Thymus (tissue), 11 donors: ENCODE data around the gene ATP10D. TPM values are rescaled to one million over a fixed set of nuclear protein-coding genes. Genes with fewer than 3 reads are reported as not detected.
"Not testable (repeated sequence)": the region's sequence is repeated elsewhere in the genome, so short reads cannot be mapped to it uniquely, and the experiment has no call there.

Source experiments
- DNase-seq, 9 donors: peaks; one replicate each; pipeline ENCODE4 v3.0.0-alpha.2; 2013; ENCODE audit warnings: low spot score in 9 of 9, low read depth in 6 of 9, missing footprints in 1 of 9
- H3K27ac ChIP-seq, 2 donors: one replicate each; pipeline ENCODE4 v1.5.1; 2013; ENCODE audit warnings: control low read depth in 1 of 2, low read depth in 1 of 2, low read length in 1 of 2, mild to moderate bottlenecking in 1 of 2, moderate library complexity in 1 of 2
- H3K27me3 ChIP-seq, 2 donors: one replicate each; pipeline ENCODE4 v1.5.1; 2013; ENCODE audit warnings: low read length in 1 of 2; ENCODE audit not compliant: control insufficient read depth in 2 of 2, insufficient read depth in 1 of 2
- H3K36me3 ChIP-seq, 2 donors: one replicate each; pipeline ENCODE4 v1.5.1; 2013; ENCODE audit warnings: low read length in 1 of 2, mild to moderate bottlenecking in 1 of 2, moderate library complexity in 1 of 2; ENCODE audit not compliant: control insufficient read depth in 2 of 2, insufficient read depth in 2 of 2
- H3K4me1 ChIP-seq, 2 donors: one replicate each; pipeline ENCODE4 v1.5.1; 2013; ENCODE audit warnings: low read length in 2 of 2; ENCODE audit not compliant: control insufficient read depth in 2 of 2, insufficient read depth in 2 of 2
- H3K4me3 ChIP-seq, 2 donors: one replicate each; pipeline ENCODE4 v1.5.1; 2013; ENCODE audit warnings: low read length in 2 of 2, control low read depth in 1 of 2, mild to moderate bottlenecking in 1 of 2
- H3K9me3 ChIP-seq, 2 donors: one replicate each; pipeline ENCODE4 v1.5.1; 2013; ENCODE audit warnings: low read length in 1 of 2, mild to moderate bottlenecking in 1 of 2; ENCODE audit not compliant: control insufficient read depth in 2 of 2, insufficient read depth in 1 of 2
- WGBS: extraction: QIAGEN DNeasy Blood & Tissue Kit; methylation state at CpG from one replicate; pipeline ENCODE4 v1.1.7; 2013; 5-methylcytosine and 5-hydroxymethylcytosine counted together
- polyA plus RNA-seq: library from polyadenylated mRNA; stranded (reverse); fragments of 200-250 nt; gene quantifications from one replicate; pipeline ENCODE4 v1.2.3, GENCODE V29; 2013
- total RNA-seq: library from RNA; stranded (reverse); fragments of 120-200 nt; gene quantifications from one replicate; pipeline ENCODE4 v1.2.4, GENCODE V29; 2013
- donor health status: healthy.

Gene ATP10D
- total and polyA plus RNA-seq, 2 donors: 7.2 to 8.4 TPM

DNA sequence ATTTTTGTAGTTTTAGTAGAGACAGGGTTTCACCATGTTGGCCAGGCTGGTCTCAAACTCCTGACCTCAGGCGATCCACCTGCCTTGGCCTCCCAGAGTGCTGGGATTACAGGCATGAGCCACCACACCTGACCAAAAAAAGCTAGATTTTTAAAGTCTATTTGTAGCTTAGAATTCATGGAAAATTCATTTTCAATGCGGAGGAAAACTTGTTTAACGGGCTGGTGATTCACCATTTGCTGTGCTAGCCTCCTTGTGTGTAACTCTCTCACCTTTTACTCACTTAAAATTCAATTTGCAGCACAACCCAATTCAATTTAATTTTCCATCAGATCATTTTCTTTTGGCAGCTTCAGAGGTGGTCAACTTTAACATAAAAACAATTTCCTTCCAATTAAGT is 70.8 kb downstream of the ATP10D start:
- H3K27me3 ChIP-seq, H3K36me3 ChIP-seq, DNase-seq, H3K4me1 ChIP-seq, H3K9me3 ChIP-seq, H3K4me3 ChIP-seq, H3K27ac ChIP-seq: not testable (repeated sequence)
- 87% methylated on average over 3 of the region's 3 CpGs for WGBS

DNA sequence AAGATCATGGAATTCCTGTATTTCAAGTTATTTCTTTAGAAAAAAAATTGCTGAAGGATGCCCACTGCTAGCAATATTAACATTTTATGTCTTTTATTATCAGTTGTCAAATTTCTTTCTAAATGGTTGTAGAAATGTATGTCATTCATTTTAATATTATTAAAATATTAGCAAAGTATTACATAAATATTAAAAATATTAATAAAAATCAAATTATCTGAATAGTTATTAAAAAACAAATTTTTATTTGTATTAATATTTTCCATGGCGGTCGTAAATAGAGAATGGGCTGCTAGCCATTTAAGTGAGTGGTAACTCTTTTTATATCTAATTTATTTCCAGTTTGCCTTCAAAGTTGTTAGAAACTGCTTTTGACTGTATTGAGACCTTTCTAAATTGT is 72.2 kb downstream of the ATP10D start:
- Histone ChIP-seq H3K4me3 (no peak overlapping the region), H3K27ac (no peak overlapping the region), H3K36me3 (peaks cover 0 to 3% of the 10 kb centered on the region in 2 donors), H3K9me3 (no peaks in the 10 kb centered on the region), H3K27me3 (no peaks in the 10 kb centered on the region), H3K4me1 (no peaks in the 10 kb centered on the region)
- no peak for DNase-seq
- 97% methylated on average over 2 of the region's 2 CpGs for WGBS

DNA sequence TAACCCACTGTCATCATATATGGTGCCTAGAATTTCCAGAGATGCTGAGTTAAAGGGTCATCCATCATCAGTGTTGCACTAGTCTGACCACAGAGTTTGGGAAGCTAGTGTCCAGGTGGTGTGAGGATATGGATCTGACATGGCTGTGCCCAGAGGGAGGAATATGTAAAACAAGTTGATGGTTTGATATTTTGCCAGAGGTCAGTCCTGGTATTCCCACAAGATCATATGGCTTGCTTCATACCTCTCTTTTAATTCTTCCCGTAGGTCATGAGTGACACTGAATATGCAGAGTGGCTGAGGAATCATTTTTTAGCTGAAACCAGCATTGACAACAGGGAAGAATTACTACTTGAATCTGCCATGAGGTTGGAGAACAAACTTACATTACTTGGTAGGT is 75.6 kb downstream of the ATP10D start:
- no peak for DNase-seq
- Histone ChIP-seq H3K27me3 (no peaks in the 10 kb centered on the region), H3K4me3 (no peak overlapping the region), H3K4me1 (no peaks in the 10 kb centered on the region), H3K36me3 (peaks cover 0 to 3% of the 10 kb centered on the region in 2 donors), H3K9me3 (no peaks in the 10 kb centered on the region), H3K27ac (no peak overlapping the region)
- WGBS: 97% methylated on average over 1 of the region's 1 CpG

DNA sequence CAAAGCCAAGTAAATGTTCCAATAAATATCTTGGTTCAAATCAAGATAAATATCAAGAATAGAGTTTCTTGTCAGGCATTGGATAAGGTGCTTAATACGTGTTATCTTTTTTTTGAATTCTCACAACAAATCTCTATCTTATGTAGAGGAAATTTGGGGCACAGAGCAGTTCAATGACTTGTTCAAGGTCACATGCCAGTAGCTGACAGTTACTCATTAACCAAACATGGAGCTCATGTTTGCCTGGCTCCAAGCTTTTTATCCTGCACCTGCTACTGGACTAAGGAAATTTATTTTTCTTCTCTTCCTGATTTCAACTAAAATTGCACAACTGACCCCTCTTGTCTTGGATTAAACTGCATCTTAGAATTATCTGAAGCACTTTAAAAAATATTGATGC is 76.3 kb downstream of the ATP10D start:
- no peaks in the 10 kb centered on the region for H3K9me3 ChIP-seq
- peaks cover 0 to 3% of the 10 kb centered on the region in 2 donors for H3K36me3 ChIP-seq
- H3K27ac ChIP-seq: no peak overlapping the region
- no peaks in the 10 kb centered on the region for H3K4me1 ChIP-seq
- 49% methylated on average over 1 of the region's 1 CpG for WGBS
- H3K4me3 ChIP-seq: no peak overlapping the region
- no peak for DNase-seq
- no peaks in the 10 kb centered on the region for H3K27me3 ChIP-seq

DNA sequence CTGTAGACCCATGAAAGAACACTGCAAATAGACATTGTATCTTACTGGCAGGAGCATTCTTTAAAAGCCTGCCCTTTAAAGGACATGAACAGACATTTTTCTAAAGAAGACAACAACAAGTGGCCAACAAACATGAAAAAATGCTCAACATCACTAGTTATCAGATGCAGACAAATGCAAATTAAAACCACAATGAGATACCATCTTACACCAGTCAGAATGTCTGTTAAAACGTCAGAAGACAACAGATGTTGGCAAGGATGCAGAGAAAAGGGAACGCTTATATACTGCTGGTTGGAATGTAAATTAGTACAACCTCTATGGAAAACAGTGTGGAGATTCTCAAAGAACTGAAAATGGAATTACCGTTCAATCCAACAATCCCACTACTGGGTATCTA is 77.2 kb downstream of the ATP10D start:
- Histone ChIP-seq H3K4me1 (no peaks in the 10 kb centered on the region), H3K36me3 (peaks cover 0 to 3% of the 10 kb centered on the region in 2 donors), H3K27ac (no peak overlapping the region), H3K27me3 (no peaks in the 10 kb centered on the region), H3K4me3 (no peak overlapping the region), H3K9me3 (no peaks in the 10 kb centered on the region)
- WGBS: 38% methylated on average over 3 of the region's 3 CpGs
- peak in 2 of 9 donors; percentile 2 to 31 for DNase-seq

DNA sequence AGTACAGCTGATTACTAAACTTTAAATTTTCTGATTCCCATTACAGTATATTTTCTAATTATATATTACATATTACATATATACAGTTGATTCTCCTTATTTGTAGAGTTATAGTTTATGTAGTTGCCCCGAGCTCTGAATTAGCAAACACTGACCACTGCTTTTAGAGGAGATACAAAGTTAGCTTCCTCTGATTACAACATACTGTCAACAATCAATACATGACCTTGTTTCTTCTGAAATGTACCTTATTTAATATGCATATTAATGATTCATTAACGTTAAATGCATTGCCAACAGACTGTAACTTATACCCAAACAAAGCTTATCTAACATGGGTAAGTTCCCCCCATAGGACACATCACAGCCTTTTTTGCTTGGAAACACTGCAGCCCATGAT is 81.5 kb downstream of the ATP10D start:
- H3K4me3 ChIP-seq: no peak overlapping the region
- no peak for DNase-seq
- H3K4me1 ChIP-seq: no peaks in the 10 kb centered on the region
- H3K9me3 ChIP-seq: no peaks in the 10 kb centered on the region
- H3K27me3 ChIP-seq: no peaks in the 10 kb centered on the region
- H3K36me3 ChIP-seq: no peaks in the 10 kb centered on the region
- H3K27ac ChIP-seq: no peak overlapping the region
- WGBS: 98% methylated on average over 2 of the region's 2 CpGs

DNA sequence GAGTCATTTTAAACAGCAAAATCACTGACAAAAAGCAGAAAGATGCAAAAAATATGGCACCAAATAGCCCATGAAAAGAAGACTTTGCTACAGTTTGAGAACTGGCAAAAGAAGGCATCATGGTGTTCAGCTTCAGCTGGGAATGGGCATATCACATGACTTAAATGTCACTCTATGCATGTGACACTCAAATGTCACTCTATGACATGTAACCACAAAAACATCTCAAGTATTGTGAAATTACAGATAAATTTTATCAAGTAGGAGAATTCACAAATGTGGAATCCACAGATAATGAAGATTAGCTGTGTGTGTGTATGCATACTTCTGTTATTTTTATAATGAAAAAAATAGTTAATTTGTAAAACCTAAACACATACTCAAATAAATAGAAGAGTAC is 81.9 kb downstream of the ATP10D start:
- Histone ChIP-seq H3K27me3 (no peaks in the 10 kb centered on the region), H3K27ac (no peak overlapping the region), H3K36me3 (no peaks in the 10 kb centered on the region), H3K9me3 (no peaks in the 10 kb centered on the region), H3K4me1 (no peaks in the 10 kb centered on the region), H3K4me3 (no peak overlapping the region)
- no peak for DNase-seq

DNA sequence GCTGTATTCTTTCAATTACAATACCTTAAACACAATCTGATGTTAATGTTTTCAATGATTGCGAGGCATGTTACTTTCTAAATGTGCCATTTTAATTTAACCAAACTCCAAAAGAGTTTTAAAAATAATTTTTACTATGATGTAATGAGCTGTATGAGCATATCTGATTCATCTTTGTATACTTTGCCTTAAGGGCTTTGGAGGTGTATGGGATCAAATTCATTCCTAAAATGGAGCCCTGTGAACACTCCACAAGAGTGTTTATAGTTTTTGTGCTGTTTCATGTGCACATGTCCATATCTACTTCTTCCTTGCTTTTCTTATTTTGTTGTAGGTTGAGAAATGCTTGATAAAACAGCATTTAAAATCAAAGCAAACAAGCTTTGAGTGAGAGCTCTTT is 82.4 kb downstream of the ATP10D start:
- WGBS: 100% methylated on average over 1 of the region's 1 CpG
- Histone ChIP-seq H3K36me3 (no peaks in the 10 kb centered on the region), H3K4me1 (no peaks in the 10 kb centered on the region), H3K9me3 (no peaks in the 10 kb centered on the region), H3K27me3 (no peaks in the 10 kb centered on the region), H3K27ac (no peak overlapping the region), H3K4me3 (no peak overlapping the region)
- no peak for DNase-seq

DNA sequence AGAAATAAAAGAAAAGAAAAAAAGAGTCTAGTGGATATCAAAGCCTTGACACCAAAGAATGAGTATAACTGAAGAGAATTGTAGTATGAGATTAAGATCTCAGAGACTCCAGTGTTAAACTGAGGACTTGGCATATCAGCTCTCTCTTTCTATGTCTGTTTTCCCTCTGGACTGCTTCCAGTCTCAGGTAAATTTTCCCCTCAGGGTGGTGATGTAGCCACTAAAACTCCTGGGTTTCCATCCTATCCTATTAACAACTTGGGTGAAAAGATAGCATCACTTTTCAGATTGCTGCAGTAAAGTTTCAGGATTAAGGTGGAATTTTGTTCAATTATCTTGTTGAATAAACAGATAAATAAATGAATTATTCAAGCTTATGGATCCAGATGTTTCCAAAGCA is 85.7 kb downstream of the ATP10D start:
- no peak for DNase-seq
- H3K4me3 ChIP-seq: no peak overlapping the region
- no peaks in the 10 kb centered on the region for H3K4me1 ChIP-seq
- H3K9me3 ChIP-seq: no peaks in the 10 kb centered on the region
- H3K27ac ChIP-seq: no peak overlapping the region
- no peaks in the 10 kb centered on the region for H3K36me3 ChIP-seq
- no peaks in the 10 kb centered on the region for H3K27me3 ChIP-seq

DNA sequence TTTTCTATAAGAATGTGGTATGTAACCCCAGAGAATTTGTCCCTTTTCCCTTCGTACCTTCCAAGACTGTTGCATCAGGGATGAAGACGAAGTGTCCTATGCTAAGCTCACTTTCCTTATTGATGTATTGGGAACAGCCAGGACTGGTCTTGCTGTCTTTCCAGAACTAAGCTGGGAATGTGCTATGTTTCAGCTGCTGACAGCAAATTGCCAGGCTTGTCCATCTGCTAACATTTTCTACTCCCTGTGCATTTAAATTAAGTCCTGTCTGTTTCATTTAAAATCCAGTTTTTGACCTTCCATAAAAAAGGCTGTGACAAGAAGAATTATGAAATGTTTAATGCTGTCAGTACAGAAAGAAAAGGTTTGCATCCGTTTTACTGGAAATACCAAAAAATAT is 87.9 kb downstream of the ATP10D start:
- 96% methylated on average over 3 of the region's 3 CpGs for WGBS
- no peaks in the 10 kb centered on the region for H3K9me3 ChIP-seq
- H3K27ac ChIP-seq: no peak overlapping the region
- H3K36me3 ChIP-seq: no peaks in the 10 kb centered on the region
- no peaks in the 10 kb centered on the region for H3K27me3 ChIP-seq
- DNase-seq: no peak
- H3K4me1 ChIP-seq: no peaks in the 10 kb centered on the region
- no peak overlapping the region for H3K4me3 ChIP-seq
